HepG2 (cell line): Measurements from ENCODE around the gene SAE1. TPM values are rescaled to one million over a fixed set of nuclear protein-coding genes. Genes with fewer than 3 reads are reported as not detected.

Experiments
- ARNT ChIP-seq: fragments of 450-650 bp; IDR thresholded peaks from 2 replicates; pipeline ENCODE4 v1.6.1; 2017
- ATF4 ChIP-seq, 2 experiments: fragments of 450-650 bp in 1 of 2; sonication (generic) in 1 of 2; formaldehyde crosslinking; IDR thresholded peaks; 2 replicates each; pipeline versions ENCODE4 v1.5.0 to v1.8.0; 2020 to 2022; ENCODE audit warnings: mild to moderate bottlenecking in 1 of 2, missing genetic modification reagents in 1 of 2
- CSRNP2 ChIP-seq: sonication (generic); formaldehyde crosslinking; conservative IDR thresholded peaks from 2 replicates; pipeline ENCODE4 v1.8.0; 2022; ENCODE audit warnings: low read depth, missing genetic modification reagents
- GFI1 ChIP-seq: sonication (generic); formaldehyde crosslinking; IDR thresholded peaks from 2 replicates; pipeline ENCODE4 v1.5.0; 2020; ENCODE audit warnings: missing genetic modification reagents, mild to moderate bottlenecking, borderline replicate concordance
- HMGXB4 ChIP-seq, 2 experiments: sonication (generic) in 1 of 2; formaldehyde crosslinking in 1 of 2; IDR thresholded peaks; 2 replicates each; pipeline versions ENCODE4 v1.4.0 to v1.6.1; 2018 to 2020; ENCODE audit warnings: missing genetic modification reagents in 2 of 2, borderline replicate concordance in 1 of 2, low read depth in 1 of 2, mild to moderate bottlenecking in 1 of 2, missing biosample characterization in 1 of 2
- HNRNPLL ChIP-seq: fragments of 200-400 bp; formaldehyde crosslinking; IDR thresholded peaks from 2 replicates; pipeline ENCODE4 v1.6.1; 2017; ENCODE audit warnings: mild to moderate bottlenecking, low read depth, low read length; ENCODE audit not compliant: poor library complexity, severe bottlenecking
- IRF9 ChIP-seq: sonication (generic); formaldehyde crosslinking; IDR thresholded peaks from 2 replicates; pipeline ENCODE4 v1.8.0; 2022; ENCODE audit warnings: missing genetic modification reagents, mild to moderate bottlenecking, borderline replicate concordance
- KDM5A ChIP-seq: fragments of 200-600 bp; sonication (generic); IDR thresholded peaks from 2 replicates; pipeline ENCODE4 v1.7.0; 2018; ENCODE audit warnings: antibody characterized with exemption, mild to moderate bottlenecking, low read length, borderline replicate concordance
- MTA3 ChIP-seq: sonication (generic); formaldehyde crosslinking; IDR thresholded peaks from 2 replicates; pipeline ENCODE4 v1.4.0; 2020; ENCODE audit warnings: missing genetic modification reagents
- NFRKB ChIP-seq: fragments of 450-650 bp; IDR thresholded peaks from 2 replicates; pipeline ENCODE4 v1.6.1; 2017
- NONO ChIP-seq, 2 experiments: fragments of 450-650 bp in 1 of 2; sonication (generic) in 1 of 2; formaldehyde crosslinking in 1 of 2; IDR thresholded peaks in 1 of 2; conservative IDR thresholded peaks in 1 of 2; 2 replicates each; pipeline versions ENCODE4 v1.6.1 to v1.8.0; 2017 to 2022; ENCODE audit warnings: mild to moderate bottlenecking in 1 of 2, missing genetic modification reagents in 1 of 2, moderate library complexity in 1 of 2
- POGZ ChIP-seq: sonication (generic); formaldehyde crosslinking; IDR thresholded peaks from 2 replicates; pipeline ENCODE4 v1.4.0; 2020; ENCODE audit warnings: mild to moderate bottlenecking, missing genetic modification reagents
- SALL1 ChIP-seq: sonication (generic); formaldehyde crosslinking; IDR thresholded peaks from 2 replicates; pipeline ENCODE4 v1.8.0; 2022; ENCODE audit warnings: mild to moderate bottlenecking, missing genetic modification reagents
- SP5 ChIP-seq: IDR thresholded peaks from 2 replicates; pipeline ENCODE4 v1.6.1; 2016; ENCODE audit warnings: low read depth, borderline replicate concordance
- ZMYM4 ChIP-seq: sonication (generic); formaldehyde crosslinking; IDR thresholded peaks from 2 replicates; pipeline ENCODE4 v1.8.1; 2023; ENCODE audit warnings: mild to moderate bottlenecking, missing genetic modification reagents
- ZNF20 ChIP-seq: sonication (generic); formaldehyde crosslinking; IDR thresholded peaks from 2 replicates; pipeline ENCODE4 v1.4.0; 2020; ENCODE audit warnings: mild to moderate bottlenecking, moderate library complexity, missing genetic modification reagents
- ZNF205 ChIP-seq: IDR thresholded peaks from 2 replicates; pipeline ENCODE4 v1.6.1; 2018; ENCODE audit warnings: missing biosample characterization, missing genetic modification reagents
- ZNF253 ChIP-seq: sonication (generic); formaldehyde crosslinking; IDR thresholded peaks from 2 replicates; pipeline ENCODE4 v1.8.0; 2022; ENCODE audit warnings: mild to moderate bottlenecking, missing genetic modification reagents, borderline replicate concordance
- ZNF496 ChIP-seq: sonication (generic); formaldehyde crosslinking; IDR thresholded peaks from 2 replicates; pipeline ENCODE4 v1.8.1; 2023; ENCODE audit warnings: mild to moderate bottlenecking, moderate library complexity, missing genetic modification reagents; ENCODE audit not compliant: insufficient replicate concordance
- ZNF607 ChIP-seq: sonication (generic); formaldehyde crosslinking; IDR thresholded peaks from 2 replicates; pipeline ENCODE4 v1.5.1; 2020; ENCODE audit warnings: missing genetic modification reagents, mild to moderate bottlenecking, borderline replicate concordance
- ZNF891 ChIP-seq: sonication (generic); formaldehyde crosslinking; IDR thresholded peaks from 2 replicates; pipeline ENCODE4 v1.5.0; 2020; ENCODE audit warnings: mild to moderate bottlenecking, missing genetic modification reagents
- polyA plus RNA-seq, 8 experiments: library from polyadenylated mRNA; depleted of rRNA in 3 of 8; stranded (reverse) in 7 of 8; unstranded in 1 of 8; fragments of >200 nt; fragmentation: Illumina TruSeq in 4 of 8; extraction: Trizol in 4 of 8; gene quantifications; 2 replicates each; pipeline versions ENCODE4 v1.2.1 to v1.2.3, GENCODE V29; 2011 to 2016; ENCODE audit warnings: low read depth in 4 of 8, missing spikeins in 1 of 8, mixed read lengths in 1 of 8; ENCODE audit not compliant: insufficient read depth in 1 of 8
- total RNA-seq, 5 experiments: library from RNA; depleted of rRNA; stranded (reverse); fragments of >200 nt; fragmentation: Illumina TruSeq; extraction: Trizol; gene quantifications; 2 replicates each; pipeline ENCODE4 v1.2.3, GENCODE V29; 2016; ENCODE audit warnings: low read depth in 1 of 5
- TF ChIP-seq, protein P1 (sequence below): IDR thresholded peaks from 2 replicates; pipeline ENCODE4 v1.6.1; 2016; ENCODE audit warnings: low read depth, borderline replicate concordance

Gene SAE1
- total and polyA plus RNA-seq, 2 of the 13 experiments (the other 11 are each of a cell fraction or from before 2014, with no cell fraction given): 87.6 to 197 TPM

GRCh38 chr19:47112997-47113849 is 17.4 kb upstream of the SAE1 start, which contains the start of gene ZC3H4 (continued):
- TF ChIP-seq ZNF496 (CRISPR knock-in tag) (no peak), HMGXB4 (CRISPR knock-in tag; IDR thresholded peaks at IDR 0.05; ENCODE audit: borderline replicate concordance in 1 of 2, low read depth in 1 of 2) (peak; percentile 4 to 43), SP5 (peak; percentile 73; the same call in 1 of the 2 replicates), IRF9 (CRISPR knock-in tag) (peak; percentile 70; the same call in 1 of the 2 replicates), GFI1 (CRISPR knock-in tag) (peak; percentile 46; the same call in 1 of the 2 replicates), KDM5A (peak; percentile 66; the same call in 1 of the 2 replicates), ARNT (no peak), ATF4 (CRISPR knock-in tag; IDR thresholded peaks at IDR 0.05) (0 out of 4 replicates have a peak, but pooled peaks of 1 of the 2 experiments have one; percentile 32), NFRKB (peak; percentile 94), ZNF205 (CRISPR knock-in tag) (peak; percentile 66), NONO (IDR thresholded peaks at IDR 0.05) (no peak), NONO (CRISPR knock-in tag; conservative IDR thresholded peaks at IDR 0.05) (no peak), MTA3 (CRISPR knock-in tag) (no peak), ZMYM4 (peak; percentile 55), SALL1 (CRISPR knock-in tag) (peak; percentile 78), CSRNP2 (CRISPR knock-in tag) (no peak), ZNF891 (no peak; the same call in 1 of the 2 replicates), POGZ (CRISPR knock-in tag) (peak; percentile 79), HNRNPLL (peak; percentile 59), ZNF607 (CRISPR knock-in tag) (peak; percentile 58; the same call in 1 of the 2 replicates), ZNF253 (no peak), ZNF20 (CRISPR knock-in tag) (0 out of 2 replicates have a peak, but pooled peaks have one; percentile 57)
- TF ChIP-seq, protein P1, sequence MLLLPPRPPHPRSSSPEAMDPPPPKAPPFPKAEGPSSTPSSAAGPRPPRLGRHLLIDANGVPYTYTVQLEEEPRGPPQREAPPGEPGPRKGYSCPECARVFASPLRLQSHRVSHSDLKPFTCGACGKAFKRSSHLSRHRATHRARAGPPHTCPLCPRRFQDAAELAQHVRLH: peak; percentile 39; the same call in 1 of the 2 replicates
